Stimulated activated CD8-positive, alpha-beta memory T cell treated with anti-CD3 and anti-CD28 coated beads, Interleukin-2, amount 100 ng/mL, for 1 hour (primary cell): Measurements from ENCODE around the gene FBXO46.
A peak's percentile ranks its signal among the peaks of the same experiment; 100 is the strongest.
"Not testable (repeated sequence)": the region's sequence is repeated elsewhere in the genome, so short reads cannot be mapped to it uniquely, and the experiment has no call there.

Experiments
- DNase-seq, 2 donors: peaks; one replicate each; pipeline ENCODE4 v3.0.0-alpha.2; 2020; ENCODE audit warnings: low read depth in 2 of 2

The FBXO46 gene

DNA sequence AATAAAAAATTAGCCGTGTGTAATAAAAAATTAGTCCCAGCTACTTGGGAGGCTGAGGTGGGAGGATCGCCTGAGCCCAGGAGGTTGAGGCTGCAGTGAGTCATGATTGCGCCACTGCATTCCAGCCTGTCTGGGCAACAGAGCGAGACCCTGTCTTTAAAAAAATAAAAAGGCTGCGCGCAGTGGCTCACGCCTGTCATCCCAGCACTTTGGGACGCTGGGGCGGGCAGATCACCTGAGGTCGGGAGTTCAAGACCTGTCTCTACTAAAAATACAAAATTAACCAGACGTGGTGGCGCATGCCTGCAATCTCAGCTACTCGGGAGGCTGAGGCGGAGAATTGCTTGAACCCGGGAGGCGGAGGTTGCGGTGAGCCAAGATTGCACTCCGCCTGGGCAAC, 2.0 kb downstream of the FBXO46 start:
- DNase-seq = not testable (repeated sequence)

DNA sequence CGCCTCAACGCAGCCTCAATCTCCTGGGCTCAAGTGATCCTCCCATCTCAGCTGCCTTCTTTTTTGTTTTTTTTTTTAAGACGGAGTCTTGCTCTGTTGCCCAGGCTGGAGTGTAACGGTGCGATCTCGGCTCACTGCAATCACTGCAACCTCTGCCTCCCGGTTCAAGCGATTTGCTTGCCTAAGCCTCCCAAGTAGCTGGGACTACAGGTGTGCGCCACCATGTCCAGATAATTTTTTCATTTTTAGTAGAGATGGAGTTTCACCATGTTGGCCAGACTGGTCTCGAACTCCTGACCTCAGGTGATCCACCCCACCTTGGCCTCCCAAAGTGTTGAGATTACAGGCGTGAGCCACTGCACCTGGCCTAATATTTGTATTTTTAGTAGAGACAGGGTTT, 10.6 kb downstream of the FBXO46 start:
- not testable (repeated sequence) for DNase-seq

DNA sequence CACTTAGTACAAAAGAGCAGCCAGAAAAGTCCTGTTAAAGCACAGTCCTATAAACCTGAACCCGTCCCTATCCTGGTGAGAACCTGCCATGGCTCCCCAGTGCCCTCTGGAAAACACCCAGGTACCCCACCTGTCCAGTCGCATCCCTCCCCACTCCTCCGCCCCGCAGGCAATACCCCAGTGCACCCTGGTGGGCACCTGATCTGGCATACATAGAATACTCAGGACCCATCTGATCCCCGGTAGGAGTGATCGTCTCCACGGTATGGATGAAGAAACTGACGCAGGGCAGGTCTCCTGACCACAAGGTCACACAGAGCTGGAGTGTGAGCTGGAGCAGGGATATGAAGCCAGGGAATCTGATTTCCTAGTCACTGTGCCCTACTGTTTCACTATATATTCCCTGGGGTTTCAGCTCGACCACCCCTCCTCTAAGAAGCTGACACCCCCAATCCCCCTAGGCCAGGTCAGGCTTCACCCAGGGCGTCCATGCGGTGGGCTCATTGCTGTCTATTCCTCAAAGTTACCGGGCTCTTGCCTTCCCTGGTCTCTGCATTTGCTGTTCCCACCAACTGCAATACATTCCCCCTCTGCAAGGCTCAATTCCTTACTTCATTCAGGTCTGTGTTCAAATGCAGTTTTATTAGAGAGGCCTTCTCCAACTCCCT, 12.6 kb downstream of the FBXO46 start:
- DNase-seq = no peak

DNA sequence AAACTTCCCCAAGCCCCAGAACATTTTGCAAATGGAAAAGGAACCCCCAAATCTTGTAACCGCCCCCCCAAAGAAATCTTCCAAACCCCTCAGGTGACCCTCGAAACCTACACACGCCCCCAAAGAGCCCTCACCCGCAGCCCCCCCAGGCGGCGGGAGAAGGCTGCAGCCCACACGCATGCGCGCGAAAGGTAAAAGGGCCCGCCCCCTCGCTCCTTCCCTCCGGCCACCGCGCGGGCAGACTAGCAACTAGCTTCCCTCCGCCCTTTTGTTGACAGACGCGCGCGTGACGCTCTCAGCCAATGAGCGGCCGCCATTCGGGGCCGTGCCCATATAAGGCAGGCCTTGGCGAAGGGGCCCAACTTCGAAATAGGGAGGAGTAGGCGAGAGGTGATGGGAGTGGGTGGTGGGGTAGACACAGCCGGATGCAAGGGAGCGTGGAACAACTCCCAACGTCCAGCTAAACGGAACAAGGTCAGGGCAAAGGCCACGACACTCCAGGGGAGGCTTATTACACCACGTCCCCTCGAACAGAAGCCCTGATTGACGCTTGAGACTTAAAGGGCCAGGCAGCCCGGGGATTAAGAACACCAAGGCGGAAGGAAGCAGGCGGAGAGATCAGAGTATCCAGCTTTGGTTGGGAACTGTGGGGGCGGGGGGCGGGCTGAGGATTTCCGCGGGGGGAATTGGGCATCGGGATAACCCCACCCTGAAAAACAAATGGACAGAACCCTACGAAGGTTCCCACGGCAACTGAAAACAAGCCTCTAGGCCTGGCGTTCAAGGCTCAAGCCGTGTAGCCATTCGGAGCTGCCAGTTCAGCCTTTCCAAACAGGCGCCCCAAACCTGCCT, 13.3 kb downstream of the FBXO46 start:
- DNase-seq = peak; percentile 95

DNA sequence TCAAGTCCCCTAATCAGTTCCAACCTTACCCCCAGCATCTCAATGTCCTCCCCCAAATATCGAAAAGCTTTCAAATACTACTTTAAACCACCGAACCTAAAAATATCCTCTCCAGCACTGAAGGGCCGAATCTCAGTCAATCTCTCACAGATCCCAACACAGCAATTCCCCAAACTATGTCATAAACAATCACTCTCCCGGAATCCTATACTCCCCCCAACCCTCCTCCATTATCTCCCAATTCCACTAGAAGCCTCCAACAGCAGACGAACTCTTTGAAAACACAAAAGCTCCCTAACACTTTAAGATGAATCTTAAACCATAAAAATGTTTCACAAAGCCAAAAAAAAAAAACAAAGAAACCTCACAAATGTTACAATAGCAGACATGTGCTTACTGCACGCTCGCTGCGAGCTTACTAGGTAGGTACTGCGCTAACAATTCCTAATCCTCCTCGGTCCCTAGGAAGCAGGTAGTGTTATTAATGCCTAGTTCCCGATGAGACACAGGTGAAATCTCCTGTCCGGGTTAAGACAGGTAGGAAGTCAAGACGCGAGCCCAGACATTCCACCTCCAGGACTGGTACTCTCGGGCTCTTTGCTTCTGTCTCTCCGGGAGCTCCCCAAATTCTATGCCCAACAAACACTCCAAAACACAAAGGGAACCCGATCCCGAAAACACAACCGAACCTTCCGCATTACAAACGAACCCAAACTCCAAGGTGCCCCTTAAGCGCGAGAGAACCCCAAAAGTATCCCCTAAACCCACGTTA, 14.2 kb downstream of the FBXO46 start:
- no peak for DNase-seq

DNA sequence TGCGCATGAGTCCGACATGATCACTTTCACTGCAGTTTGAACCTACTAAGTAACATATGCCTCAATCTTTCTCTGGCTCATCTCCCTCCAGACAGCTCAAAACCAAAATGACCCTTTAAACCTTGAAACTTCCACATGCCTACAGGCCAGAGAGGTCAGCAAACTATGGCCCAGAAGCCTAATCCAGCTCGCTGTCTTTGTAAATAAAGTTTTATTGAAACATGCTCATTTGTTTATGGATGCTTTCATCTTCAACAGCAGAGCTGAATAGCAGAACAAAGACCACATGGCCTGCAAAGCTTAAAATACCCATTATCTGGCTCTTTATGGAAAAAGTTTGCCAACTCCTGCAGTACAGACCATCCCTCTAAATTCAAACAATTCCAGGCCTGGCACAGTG, 15.6 kb downstream of the FBXO46 start:
- no peak for DNase-seq

DNA sequence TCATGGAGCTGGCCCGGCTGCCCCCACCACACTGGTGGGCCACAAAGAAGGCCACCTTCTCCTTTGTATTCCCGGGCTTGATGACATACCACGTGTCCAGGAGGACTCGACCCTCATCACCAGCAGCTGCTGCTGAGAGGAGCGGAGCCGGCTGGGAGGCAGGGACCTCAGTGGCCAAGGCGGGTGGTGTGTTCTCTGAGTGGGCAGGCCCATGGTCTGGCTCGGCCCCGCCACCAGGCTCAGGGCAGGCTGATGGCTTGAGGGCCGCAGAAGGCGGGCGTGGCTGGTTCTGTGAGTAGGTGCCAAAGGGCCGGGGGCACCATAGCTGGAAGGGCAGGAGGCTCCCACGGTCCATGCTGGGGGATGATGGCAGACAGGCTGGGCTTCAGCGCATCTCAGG, 17.6 kb downstream of the FBXO46 start:
- no peak for DNase-seq

DNA sequence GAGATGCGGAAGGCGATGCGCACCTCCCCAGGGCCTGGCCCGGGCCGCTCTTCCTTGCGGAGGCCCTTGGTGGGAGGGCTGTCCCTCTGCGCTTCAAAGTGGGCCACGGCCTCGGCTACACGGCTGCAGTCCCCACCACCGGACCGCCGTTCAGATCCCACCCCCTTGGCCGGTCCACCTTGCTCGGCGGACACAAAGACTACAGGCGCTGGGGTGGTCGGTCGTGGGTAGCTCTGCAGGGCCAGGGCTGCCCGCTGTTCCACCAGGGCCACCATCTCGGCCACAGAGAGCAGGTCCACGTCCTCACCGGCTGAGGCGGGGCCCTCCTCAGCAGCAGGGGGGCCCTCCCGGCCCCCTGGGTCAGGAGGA, 18.0 kb downstream of the FBXO46 start:
- DNase-seq = no peak

DNA sequence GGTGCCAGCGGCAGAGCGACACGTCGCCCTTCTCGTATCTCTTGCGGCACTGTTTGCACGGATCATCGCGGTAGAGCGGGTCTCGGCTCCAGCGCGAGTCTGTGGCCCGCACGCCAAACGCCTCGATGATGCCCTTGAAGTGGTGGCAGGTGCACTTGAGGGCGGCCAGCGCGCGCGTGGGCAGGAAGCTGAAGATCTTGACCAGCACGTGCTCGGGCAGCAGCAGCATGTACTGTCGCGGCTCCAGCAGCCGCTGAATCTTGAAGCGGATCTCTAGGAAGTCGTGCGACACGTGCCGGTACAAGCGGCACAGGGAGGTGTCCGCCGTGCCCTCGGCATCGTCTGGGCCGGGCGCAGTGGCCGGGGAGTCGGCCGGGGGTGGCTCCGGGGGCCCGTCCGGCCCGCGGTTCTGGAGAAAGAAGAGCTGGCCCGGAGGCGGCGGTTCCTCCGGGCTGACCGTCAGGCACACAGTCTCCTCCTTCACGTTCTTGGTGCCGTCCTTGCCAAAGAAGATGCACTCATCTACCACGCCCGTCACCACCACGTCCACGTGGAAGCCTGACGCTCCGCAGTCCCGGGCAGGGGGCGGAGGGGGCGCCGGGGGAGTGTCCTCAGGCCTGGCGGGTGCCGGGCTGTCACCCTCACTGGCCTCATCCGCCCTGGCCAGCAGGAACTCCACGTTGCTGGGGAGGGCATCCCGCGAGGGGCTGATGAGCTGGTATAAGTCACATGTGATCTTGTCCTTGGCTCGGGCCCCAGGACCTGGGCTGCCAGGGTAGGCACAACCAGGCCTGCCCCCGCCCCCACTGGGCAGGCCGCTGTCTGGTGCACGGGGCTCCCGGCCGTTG, 18.6 kb downstream of the FBXO46 start:
- no peak for DNase-seq

DNA sequence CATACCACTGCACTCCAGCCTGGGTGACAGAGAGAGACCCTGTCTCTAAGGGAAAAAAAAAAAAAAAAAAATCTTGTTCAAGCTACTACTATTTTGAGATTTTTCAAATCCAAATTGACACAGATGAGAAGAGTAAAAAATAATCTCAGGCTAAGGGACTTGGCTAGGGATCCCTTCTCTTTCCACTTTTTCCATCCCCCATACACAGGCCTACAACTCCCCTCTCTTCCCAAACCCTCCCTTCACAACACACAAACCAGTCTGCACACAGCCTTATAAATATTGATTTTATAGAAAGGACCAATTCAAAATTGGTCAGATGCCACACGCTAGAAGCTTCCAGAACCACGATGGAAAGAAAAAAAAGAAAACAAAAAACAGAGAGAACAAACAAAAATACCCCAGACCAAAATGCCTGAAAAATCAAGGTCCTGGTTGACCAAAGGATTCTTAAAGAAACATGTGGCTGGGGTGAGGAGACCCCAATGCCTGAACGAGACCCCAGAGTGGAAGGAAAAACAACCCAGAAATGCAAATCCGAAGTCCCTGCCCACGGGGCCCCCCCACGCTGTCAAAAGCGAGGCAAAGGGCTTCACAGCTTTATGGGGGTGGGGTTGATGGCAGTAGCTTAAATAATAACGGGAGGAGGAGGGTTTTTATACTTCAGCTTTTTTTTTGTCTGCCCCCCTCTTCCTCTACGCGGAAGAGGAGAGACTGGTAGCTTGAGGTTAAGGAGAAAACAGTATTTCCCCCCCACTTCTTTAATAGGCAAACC, 20.2 kb downstream of the FBXO46 start:
- DNase-seq = no peak

DNA sequence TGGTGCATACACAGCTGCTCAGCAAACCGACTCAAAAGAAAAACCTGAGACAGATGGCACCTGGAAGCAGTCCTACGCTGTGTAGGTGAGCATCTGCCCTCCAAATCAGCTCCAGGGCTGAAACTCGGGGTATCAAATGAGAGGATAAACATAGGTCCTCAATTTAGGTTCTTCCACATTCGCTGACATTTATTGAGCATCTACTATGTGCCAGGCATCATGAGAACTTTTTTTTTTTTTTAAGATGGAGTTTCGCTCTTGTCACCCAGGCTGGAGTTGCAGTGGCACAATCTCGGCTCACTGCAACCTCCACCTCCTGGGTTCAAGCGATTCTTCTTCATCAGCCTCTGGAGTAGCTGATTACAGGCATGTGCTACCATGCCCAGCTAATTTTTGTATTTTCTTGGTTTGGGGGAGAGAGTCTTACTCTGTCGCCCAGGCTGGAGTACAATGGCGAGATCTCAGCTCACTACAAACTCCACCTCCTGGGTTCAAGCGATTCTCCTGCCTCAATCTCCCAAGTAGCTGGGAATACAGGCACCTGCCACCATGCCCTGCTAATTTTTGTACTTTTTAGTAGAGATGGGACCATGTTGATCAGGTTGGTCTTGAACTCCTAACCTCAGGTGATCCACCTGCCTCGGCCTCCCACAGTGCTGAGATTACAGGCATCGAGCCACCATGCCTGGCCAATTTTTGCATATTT, 24.8 kb downstream of the FBXO46 start:
- no peak for DNase-seq

DNA sequence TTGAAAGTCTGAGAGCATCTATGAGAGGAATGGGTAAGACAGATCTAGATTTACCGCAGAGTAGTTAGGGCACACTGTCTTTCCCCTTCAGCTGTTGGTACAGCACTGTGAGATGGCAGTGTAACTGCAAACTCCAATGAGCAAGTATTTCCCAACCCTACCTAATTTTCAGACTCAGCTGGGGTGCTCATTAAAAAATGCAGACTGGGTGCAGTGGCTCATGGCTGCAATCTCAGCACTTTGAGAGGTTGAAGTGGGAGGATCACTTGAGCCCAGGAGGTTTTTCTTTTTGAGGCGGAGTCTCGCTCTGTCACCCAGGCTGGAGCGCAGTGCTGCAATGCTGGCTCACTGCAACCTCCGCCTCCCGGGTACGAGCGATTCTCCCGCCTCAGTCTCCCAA, 25.6 kb downstream of the FBXO46 start:
- DNase-seq = no peak

DNA sequence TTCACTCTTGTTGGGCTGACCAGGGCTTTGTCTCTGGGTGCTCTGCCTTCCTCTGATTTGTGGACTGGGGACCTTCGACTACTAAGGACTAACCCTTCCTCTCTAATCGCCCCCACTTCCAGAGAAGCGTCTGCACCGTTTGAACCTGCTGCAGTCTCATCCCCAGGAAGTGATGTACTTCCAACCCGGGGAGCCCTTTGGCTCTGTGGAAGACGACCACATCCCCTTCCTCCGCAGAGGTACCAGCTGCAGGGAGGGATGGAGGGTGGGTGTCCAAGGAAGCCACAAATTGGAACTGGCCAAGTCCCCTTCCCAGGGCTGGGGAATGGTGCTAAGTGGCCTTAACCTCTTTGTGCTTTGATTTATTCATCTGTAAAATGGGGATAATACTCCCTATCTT, 29.0 kb downstream of the FBXO46 start:
- no peak for DNase-seq

DNA sequence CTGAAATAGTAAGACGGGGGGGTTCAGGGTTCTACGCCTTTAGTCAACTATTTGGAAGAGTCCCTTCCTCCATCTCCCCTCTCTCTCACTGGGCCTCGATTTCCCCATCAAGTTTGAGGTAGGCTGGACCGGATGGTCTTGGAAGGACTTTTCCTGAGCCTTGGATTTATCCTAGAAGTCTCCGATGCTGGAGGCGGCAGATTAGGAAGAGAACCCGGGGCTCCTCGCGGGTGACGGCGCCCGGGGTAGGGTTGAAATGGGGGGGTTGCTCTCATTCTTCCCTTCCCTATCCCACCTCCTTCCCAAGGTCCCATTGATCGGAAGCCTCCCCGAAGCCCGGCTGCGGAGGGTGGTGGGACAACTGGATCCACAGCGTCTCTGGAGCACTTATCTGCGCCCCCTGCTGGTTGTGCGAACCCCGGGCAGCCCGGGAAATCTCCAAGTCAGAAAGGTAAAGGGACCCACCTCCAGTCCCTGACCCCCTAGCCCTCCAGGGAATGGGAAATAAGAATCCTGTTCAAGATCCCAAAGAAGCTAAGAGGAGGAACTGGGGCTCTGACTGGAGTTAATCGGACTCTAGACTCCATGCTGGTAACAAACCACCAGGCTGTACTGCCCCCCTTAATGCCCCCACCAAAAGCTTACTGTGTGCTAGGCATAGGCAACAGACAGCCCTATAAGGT, 37.4 kb downstream of the FBXO46 start:
- DNase-seq = peak; percentile 48 to 70

DNA sequence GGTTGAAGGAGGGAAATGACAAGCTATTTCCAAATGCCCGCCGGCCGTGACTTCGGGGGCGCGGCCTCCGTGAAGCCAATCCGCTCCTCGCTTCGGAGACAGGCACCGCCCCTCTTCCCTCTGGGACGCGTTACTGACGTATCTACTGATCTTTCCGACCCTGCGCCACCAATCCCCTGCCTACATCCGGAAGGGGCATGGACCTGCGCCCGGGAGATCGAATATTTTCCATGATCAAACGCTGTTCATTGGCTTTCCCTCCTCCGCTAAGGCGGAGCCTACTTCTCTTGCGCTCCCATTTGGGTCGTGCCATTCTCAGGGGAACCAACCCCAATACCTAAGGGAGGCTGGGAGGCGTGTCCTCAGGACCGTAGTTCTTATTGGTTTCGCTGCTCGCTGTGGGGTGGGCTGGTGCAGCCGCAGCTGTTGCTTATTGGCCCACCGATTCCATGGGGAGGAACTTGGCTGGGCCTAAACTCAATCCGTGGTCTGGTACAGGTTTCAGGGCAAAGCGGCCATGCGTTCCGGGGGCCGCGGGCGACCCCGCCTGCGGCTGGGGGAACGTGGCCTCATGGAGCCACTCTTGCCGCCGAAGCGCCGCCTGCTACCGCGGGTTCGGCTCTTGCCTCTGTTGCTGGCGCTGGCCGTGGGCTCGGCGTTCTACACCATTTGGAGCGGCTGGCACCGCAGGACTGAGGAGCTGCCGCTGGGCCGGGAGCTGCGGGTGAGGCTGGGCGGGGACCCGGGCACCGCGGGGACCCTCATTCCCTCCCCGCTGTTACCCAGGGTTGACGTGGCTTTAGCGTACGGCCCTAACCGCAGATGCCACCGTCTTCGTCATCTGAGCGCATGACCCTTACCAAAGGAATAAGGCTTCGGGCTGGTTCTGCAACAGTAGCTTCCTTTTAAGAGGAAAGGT, 38.2 kb downstream of the FBXO46 start, which contains the start of gene QPCTL:
Gene QPCTL (plus strand): TSS at position 480 of the 919 bp plus-strand sequence. CDS start 38 bp downstream, at position 518.
- peak; percentile 88 to 95 for DNase-seq

DNA sequence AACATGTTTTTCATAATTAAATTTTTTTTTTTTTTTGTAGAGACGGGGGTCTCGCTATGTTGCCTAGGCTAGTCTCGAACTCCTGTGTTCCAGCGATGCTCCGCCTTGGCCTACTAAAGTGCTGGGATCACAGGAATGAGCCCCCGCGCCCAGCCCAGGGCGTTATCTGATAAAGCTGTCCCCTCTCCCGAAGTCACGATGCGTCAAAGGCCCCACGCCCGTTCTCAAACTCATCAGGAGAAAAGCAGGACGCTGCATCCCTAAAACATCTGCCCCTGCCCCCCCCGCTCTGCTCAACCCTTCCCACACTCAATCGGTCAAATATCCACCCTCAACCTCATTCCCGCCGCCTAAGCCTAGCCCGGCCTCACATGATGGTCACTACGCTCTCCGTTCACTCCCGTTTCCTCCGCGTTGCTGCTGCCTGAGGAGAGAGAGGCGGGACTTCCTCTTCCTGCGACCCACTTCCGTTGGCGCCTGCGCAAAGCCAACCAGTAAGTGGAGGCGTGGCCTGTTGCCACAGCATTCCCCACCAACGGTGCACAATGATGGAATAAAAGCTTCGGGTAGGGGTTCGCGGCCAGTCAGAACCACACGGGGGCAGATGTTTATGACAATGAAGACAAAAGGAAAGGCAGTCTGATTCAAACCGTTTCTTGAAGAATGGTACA, 39.0 kb downstream of the FBXO46 start, which contains the start of gene SNRPD2:
Gene SNRPD2 (minus strand): TSS at position 438 of the 671 bp plus-strand sequence. CDS start 65 bp downstream, at position 373.
- peak; percentile 85 to 89 for DNase-seq

DNA sequence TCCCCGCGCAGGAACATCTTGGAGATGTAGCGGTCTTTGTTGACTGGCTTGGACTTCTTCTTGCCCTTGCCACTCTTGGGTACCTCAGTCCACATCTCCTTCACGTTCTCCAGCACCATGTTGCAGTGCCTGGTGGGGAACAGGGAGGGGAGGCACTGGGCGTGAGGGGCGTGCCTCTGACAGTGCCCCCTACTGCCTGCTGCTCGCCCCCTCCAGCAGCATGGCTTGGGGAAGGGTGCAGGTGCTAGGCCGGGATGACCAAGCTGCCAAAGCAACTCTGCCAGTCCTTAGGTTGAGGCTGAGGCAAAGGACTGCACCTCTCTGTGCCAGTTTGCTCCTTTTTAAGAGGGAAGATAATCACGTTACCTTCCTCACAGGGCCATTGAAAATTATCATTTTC, 43.1 kb downstream of the FBXO46 start:
- DNase-seq = no peak

DNA sequence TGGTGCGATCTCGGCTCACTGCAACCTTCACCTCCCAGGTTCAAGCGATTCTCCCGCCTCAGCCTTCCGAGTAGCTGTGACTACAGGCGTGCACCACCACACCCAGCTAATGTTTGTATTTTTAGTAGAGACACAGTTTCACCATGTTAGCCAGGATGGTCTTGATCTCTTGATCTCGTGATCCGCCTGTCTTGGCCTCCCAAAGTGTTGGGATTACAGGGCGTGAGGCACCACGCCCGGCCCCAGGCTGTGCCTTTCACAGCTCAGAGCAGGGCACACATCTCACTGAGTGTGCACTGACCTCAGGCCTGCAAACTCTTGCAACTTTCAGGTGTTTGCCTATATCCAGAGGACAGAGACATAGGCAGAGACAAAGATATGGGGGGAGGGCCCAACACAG, 45.7 kb downstream of the FBXO46 start:
- DNase-seq = not testable (repeated sequence)
